22Rv1 (cell line): ENCODE results near the gene SUPT16H.

Experiments used
- H3K27ac ChIP-seq: fragments of 450-650 bp; 2 replicates; pipeline ENCODE4 v1.5.1; 2017
- ZFX ChIP-seq: fragments of 450-650 bp; IDR thresholded peaks from 2 replicates; pipeline ENCODE4 v1.6.1; 2017; ENCODE audit warnings: antibody characterized with exemption, borderline replicate concordance
- TF ChIP-seq, protein P1 (sequence below): fragments of 450-650 bp; IDR thresholded peaks from 2 replicates; pipeline ENCODE4 v1.5.1; 2017; ENCODE audit warnings: mild to moderate bottlenecking

Gene SUPT16H

GRCh38 chr14:21383848-21384493, at the start of gene SUPT16H:
Gene SUPT16H (minus strand): TSS chr14:21384019. CDS start chr14:21383927, 92 bp downstream.
- H3K27ac ChIP-seq, result peak within 1 kb of the TSS; percentile 92
- TF ChIP-seq ZFX, result no peak
- TF ChIP-seq, protein P1, sequence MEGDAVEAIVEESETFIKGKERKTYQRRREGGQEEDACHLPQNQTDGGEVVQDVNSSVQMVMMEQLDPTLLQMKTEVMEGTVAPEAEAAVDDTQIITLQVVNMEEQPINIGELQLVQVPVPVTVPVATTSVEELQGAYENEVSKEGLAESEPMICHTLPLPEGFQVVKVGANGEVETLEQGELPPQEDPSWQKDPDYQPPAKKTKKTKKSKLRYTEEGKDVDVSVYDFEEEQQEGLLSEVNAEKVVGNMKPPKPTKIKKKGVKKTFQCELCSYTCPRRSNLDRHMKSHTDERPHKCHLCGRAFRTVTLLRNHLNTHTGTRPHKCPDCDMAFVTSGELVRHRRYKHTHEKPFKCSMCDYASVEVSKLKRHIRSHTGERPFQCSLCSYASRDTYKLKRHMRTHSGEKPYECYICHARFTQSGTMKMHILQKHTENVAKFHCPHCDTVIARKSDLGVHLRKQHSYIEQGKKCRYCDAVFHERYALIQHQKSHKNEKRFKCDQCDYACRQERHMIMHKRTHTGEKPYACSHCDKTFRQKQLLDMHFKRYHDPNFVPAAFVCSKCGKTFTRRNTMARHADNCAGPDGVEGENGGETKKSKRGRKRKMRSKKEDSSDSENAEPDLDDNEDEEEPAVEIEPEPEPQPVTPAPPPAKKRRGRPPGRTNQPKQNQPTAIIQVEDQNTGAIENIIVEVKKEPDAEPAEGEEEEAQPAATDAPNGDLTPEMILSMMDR, result no peak

GRCh38 chr14:21431126-21431525, 47.3 kb upstream of the SUPT16H start:
- TF ChIP-seq ZFX, result no peak
- no peak overlapping the region for H3K27ac ChIP-seq

GRCh38 chr14:21428930-21429329, 45.1 kb upstream of the SUPT16H start:
- no peak overlapping the region for H3K27ac ChIP-seq
- TF ChIP-seq, protein P1, result no peak
- no peak for TF ChIP-seq ZFX

- TF ChIP-seq, protein P1, result no peak
- no peak for TF ChIP-seq ZFX
- no peak overlapping the region for H3K27ac ChIP-seq
These were observed 42.9 kb upstream of the SUPT16H start for GRCh38 chr14:21426692-21427091.

GRCh38 chr14:21419528-21419927, 35.7 kb upstream of the SUPT16H start:
- no peak overlapping the region for H3K27ac ChIP-seq
- TF ChIP-seq ZFX, result no peak
- TF ChIP-seq, protein P1, result no peak

DNA sequence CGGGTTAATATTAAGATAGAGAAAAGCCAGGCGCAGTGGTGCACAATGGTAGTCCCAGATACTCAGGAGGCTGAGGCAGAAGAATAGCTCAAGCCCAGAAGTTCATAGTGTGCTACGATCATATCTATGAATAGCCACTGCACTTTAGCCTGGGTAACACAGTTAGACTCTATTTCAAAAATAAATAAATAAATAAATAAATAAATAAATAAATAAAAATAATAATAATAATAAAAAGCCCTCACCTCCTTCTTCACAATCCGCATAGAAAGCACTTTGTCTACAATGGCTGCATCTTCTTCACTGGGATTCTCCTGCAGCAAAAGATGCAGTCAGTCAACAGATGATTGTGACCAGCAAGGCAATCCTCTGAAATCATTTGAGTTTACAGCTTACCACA, 31.5 kb upstream of the SUPT16H start:
- no peak for TF ChIP-seq ZFX
- TF ChIP-seq, protein P1, result no peak
- H3K27ac ChIP-seq, result no peak overlapping the region

- H3K27ac ChIP-seq, result no peak overlapping the region
- no peak for TF ChIP-seq ZFX
- TF ChIP-seq, protein P1, result no peak
These were observed 30.4 kb upstream of the SUPT16H start for GRCh38 chr14:21414137-21414631.
